GM10248 (cell line): ENCODE measurements around the gene MME.

ENCODE experiments used
- CTCF ChIA-PET: fragments of 300-600 bp; sonication (Branson Sonifier 250); formaldehyde crosslinking; extraction: SDS; loops from one replicate; lab custom pipeline; 2021; ENCODE audit warnings: antibody characterized with exemption; lab: Yijun Ruan, JAX
- POLR2A ChIA-PET: fragments of 350-650 bp; sonication (Branson Sonifier 250); formaldehyde crosslinking; extraction: SDS; loops from one replicate; lab custom pipeline; 2020; ENCODE audit warnings: antibody characterized with exemption; lab: Yijun Ruan, JAX
- DNase-seq: peaks from one replicate; pipeline ENCODE4 v3.0.0; 2012; ENCODE audit errors: extremely low spot score
- TF ChIP-seq, protein P1 (sequence below): IDR thresholded peaks from 2 replicates; pipeline ENCODE4 v1.5.1; 2012; ENCODE audit warnings: mild to moderate bottlenecking, low read depth; ENCODE audit errors: extremely low read depth, missing control alignments, control extremely low read depth

The MME gene

DNA sequence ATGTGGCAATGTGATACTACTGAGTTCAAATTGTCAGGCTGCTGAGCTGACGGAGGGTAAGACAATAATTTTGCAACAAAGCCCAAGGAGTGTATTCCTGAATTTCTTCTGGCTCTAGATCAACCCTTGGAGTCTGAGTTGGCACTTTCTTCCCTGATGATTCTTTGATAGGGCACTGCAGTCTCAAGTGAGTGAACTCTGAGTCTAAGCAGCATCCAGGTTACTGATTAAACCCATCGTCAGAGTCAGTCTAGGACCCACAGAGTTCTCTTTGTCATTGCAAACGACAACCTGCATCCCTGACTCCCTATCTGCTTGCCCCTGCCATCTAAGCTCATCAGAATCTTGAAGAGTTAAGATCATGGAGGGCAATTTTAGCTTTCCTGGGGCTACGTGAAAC lies 58.6 kb downstream of the MME start:
- CTCF ChIA-PET: no interaction called here
- POLR2A ChIA-PET: no interaction called here
- TF ChIP-seq, protein P1, sequence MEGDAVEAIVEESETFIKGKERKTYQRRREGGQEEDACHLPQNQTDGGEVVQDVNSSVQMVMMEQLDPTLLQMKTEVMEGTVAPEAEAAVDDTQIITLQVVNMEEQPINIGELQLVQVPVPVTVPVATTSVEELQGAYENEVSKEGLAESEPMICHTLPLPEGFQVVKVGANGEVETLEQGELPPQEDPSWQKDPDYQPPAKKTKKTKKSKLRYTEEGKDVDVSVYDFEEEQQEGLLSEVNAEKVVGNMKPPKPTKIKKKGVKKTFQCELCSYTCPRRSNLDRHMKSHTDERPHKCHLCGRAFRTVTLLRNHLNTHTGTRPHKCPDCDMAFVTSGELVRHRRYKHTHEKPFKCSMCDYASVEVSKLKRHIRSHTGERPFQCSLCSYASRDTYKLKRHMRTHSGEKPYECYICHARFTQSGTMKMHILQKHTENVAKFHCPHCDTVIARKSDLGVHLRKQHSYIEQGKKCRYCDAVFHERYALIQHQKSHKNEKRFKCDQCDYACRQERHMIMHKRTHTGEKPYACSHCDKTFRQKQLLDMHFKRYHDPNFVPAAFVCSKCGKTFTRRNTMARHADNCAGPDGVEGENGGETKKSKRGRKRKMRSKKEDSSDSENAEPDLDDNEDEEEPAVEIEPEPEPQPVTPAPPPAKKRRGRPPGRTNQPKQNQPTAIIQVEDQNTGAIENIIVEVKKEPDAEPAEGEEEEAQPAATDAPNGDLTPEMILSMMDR: no peak
- DNase-seq: no peak

DNA sequence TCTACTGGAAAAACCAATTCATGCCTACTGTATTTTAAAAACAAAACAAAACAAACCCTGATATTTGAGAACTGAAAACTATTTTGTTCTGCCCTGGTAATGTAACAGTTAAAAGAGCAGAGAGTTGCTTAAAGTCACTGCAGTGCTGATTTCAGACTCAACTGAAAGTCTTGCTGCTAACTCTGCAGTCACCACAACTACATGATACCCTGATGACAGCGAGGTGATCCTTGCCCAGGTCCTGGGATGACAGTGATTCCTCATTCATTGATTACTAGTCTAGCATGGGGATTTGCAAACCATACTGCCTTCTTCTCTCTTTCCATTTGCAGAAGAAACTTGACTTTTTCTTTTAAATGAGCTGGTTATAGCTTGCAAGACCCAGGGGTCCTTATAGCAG lies 67.5 kb downstream of the MME start:
- TF ChIP-seq, protein P1: no peak
- CTCF ChIA-PET: no interaction called here
- POLR2A ChIA-PET: no interaction called here
- no peak for DNase-seq

DNA sequence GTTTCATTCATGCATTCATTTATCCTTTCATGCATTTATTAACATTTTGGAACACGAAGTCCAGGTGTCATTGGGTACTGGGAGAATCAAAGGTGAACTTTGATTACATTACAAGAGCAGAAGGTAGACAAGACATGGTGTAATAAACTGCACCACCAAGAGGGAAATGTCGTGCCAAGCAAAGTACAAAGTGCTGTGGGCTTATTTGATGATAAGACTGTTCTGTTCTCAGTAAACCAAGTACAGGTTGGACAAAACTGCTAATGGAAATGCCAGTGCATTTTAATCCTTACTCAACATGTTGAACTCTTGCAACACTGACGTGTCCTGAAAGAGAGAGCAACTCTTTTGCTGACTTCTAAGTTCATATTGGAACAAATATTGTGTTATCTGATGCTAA lies 69.4 kb downstream of the MME start:
- ChIA-PET POLR2A (no interaction called here), CTCF (no interaction called here)
- TF ChIP-seq, protein P1: no peak
- no peak for DNase-seq

DNA sequence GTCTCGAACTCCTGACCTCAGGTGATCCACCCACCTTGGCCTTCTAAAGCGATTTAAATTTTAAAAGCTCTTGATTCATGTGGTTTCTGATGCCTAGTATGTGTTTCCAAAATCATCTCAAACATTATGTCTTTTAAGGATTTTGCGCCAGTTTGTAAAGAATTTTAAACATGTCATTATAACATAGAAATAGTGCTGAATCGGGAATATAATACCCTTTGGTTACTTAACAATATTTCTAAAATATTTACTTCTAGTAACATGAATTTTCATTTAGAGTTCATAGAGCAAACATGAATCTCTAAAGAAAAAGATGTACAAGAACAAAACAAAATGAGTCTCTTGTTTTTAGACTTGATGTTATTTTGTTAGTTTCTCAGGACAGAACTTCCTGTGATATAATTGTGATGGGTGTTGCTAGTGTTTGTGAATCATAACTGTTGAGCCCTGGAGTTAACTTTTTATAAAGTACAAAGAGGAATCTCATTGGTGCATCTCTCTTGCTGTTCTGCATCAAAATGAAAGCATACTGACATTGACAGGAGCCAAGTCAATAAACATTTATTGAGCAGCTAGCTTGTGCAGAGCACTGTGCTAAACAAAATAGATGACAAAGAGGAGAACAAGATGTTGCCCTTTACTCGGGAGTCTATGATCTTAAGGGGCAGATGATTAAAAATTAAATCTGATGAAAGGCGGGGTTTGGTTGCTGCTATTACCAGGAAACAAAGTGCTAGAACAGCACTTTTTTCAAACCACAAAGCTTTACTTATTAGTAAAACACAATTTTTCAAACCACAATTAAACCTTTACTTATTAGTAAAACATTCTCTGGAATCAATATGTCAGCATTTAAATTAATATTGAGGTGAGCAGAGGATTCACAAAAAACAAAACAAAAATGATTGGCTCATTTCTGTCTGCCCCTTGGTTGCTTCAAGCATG lies 73.4 kb downstream of the MME start:
- CTCF ChIA-PET: no interaction called here
- TF ChIP-seq, protein P1: no peak
- POLR2A ChIA-PET: no interaction called here
- no peak for DNase-seq

DNA sequence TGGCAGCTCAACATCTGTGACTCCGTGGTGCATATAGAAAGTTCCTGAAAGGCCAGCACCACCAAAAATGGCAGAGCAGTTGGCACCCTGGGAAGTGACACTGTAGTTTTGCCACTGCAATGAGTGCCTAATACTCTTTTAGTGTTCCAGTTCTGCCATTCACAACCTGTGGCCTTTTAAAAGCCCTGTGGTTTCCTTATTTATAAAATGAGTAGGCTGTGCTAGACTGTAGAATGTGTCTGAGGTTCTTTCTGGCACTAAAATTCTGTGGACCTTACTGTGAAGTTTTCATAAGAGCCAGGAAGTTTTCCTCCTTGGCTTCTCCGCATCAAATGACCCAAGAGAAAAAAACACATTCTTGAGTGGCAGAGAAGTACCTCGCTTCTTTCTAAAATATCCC lies 74.1 kb downstream of the MME start:
- TF ChIP-seq, protein P1: no peak
- POLR2A ChIA-PET: no interaction called here
- no peak for DNase-seq

DNA sequence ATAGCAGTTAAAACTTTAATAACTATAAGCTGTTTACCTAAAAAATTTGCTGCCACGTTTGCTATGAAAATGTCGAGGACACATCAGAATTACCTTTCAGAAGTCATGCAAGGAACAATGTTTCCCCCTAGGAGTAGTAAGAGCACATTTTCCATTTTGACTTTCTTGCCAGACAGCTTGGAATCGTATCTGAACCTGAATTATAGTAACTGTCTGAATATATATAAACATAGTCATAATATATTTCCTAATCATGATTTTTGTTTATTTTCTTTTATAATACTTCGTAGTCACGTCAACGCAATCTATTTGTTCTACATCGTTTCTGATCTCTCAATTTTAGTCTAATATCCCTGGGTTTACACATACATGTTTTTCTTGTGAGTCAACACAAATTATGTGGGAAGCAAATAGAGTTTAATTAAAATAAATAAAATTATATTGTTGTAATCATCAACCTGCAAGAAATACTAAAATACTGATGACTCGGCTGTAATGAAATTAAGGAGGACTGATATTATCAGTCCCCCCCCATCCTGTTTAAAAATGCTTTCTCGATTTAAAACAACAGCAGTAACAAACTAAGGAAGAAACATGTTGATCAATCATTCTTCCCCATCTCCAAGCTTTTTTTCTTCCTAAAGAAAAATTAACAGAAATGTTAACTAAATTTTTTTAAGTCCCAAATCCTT lies 78.4 kb downstream of the MME start:
- CTCF ChIA-PET: no interaction called here
- no peak for DNase-seq
- TF ChIP-seq, protein P1: no peak
- POLR2A ChIA-PET: no interaction called here

More for the DNA sequence above, 74.1 kb downstream of the MME start:
- CTCF ChIA-PET: no interaction called here
